ENCODE measurements around the gene PLIN4.
A peak's percentile ranks its signal among the peaks of the same experiment; 100 is the strongest.

The PLIN4 gene

DNA sequence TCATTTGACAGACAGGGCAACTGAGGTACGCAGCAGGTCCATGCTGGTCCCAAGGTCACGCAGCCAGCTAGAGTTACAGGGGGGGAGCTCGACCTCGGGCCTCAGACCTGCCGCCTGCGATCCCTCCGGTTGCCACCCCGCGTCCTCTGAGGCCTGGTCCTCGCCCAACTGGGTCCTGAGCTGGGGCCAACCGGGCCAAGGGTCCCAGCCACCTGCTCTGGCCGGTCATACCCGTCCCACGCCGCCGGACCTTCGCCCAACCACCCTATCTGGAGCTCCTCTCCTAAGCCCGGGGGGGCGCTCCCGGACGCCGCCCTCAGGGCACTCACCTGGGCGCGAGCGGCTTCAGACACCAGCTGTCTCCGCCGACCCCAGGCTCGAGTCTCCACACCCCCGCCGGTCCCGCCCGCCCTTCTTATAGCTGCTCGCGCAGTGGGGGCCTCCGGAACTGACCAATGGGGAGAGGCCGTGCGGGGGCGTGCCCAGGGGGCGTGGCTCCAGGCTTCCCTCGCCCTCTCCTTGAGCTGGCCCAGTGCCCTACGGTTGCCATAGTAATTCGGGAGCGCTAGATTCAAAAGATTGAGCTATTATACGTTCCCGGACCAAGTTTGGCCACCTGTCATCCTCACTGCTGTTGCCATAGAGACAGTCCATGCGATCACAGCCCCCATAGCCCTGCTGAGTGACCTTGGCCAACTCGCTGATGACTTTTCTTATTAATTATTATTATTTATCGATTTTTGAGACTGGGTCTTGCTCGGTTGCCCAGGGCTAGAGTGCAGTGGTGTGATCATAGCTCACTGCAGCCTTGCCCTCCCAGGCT is 16.8 kb upstream of the PLIN4 start, which contains the start of gene PLIN5:
Gene PLIN5 (minus strand): TSS at position 389 of the 823 bp plus-strand sequence. CDS start 1,150 bp downstream, outside the sequence.
- Histone ChIP-seq H3K9me3 (ENCODE audit: control insufficient read depth, insufficient read depth, low read length) (no peaks in the 10 kb centered on the region), H3K27ac (ENCODE audit: low read depth, low read length) (no peak within 1 kb of the TSS), H3F3A (ENCODE audit: control insufficient read depth, insufficient read depth) (no peaks in the 10 kb centered on the region), H3K4me2 (ENCODE audit: low read length) (peak within 1 kb of the TSS; percentile 1), H4K20me1 (ENCODE audit: control insufficient read depth, insufficient read depth, low read depth, low read length) (no peaks in the 10 kb centered on the region), H3K79me2 (ENCODE audit: control insufficient read depth, low read length) (no peaks in the 10 kb centered on the region), H3K4me1 (ENCODE audit: control insufficient read depth, low read length) (peaks cover 18% of the 10 kb centered on the region), H3K9me2 (replicated peaks; ENCODE audit: control insufficient read depth, low read length) (no peaks in the 10 kb centered on the region), H3K4me3 (ENCODE audit: low read length) (peak within 1 kb of the TSS; percentile 2; the same call in 1 of the 2 replicates), H3K36me3 (ENCODE audit: control insufficient read depth, low read length) (no peaks in the 10 kb centered on the region), H3K27me3 (ENCODE audit: control insufficient read depth, low read length) (0 out of 2 replicates have a peak, but pooled peaks cover 2% of the 10 kb centered on the region)
- no peak for TF ChIP-seq EZH2phosphoT487 (IDR thresholded peaks at IDR 0.05; ENCODE audit: borderline replicate concordance, low read length)
- TF ChIP-seq, protein P1, sequence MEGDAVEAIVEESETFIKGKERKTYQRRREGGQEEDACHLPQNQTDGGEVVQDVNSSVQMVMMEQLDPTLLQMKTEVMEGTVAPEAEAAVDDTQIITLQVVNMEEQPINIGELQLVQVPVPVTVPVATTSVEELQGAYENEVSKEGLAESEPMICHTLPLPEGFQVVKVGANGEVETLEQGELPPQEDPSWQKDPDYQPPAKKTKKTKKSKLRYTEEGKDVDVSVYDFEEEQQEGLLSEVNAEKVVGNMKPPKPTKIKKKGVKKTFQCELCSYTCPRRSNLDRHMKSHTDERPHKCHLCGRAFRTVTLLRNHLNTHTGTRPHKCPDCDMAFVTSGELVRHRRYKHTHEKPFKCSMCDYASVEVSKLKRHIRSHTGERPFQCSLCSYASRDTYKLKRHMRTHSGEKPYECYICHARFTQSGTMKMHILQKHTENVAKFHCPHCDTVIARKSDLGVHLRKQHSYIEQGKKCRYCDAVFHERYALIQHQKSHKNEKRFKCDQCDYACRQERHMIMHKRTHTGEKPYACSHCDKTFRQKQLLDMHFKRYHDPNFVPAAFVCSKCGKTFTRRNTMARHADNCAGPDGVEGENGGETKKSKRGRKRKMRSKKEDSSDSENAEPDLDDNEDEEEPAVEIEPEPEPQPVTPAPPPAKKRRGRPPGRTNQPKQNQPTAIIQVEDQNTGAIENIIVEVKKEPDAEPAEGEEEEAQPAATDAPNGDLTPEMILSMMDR (IDR thresholded peaks at IDR 0.05; ENCODE audit: low read depth, low read length, poor library complexity, severe bottlenecking): peak; percentile 17

DNA sequence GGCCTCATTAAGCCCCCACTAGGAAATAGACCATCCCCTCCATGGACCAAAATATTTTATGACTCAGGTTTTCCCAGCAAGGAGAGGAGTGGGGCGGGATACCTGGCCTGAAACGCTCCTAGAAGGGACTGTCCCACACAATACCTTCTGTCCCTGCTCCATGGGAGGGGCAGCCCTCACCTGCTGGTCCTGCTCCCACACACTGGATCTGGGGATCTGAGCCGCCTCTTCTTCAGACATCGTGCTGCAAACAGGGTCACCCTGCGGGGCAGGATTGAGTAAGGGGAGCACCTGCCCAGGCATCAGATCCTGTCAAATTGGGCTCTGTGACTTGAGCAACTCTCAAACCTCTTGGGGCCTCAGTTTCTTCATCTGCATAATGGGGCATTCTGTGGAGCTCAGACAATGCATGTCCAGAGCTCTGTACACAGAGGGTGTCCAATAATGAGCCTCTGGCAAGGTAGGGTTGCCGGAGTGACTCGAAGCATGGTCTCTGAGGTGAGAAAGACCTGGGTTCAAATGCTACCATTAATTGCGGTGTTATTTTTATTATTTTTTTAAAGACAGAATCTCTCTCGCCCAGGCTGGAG is 15.6 kb upstream of the PLIN4 start:
- Histone ChIP-seq H3K79me2 (ENCODE audit: control insufficient read depth, low read length) (no peaks in the 10 kb centered on the region), H3K4me1 (ENCODE audit: control insufficient read depth, low read length) (peaks cover 12% of the 10 kb centered on the region), H3K9me3 (ENCODE audit: control insufficient read depth, insufficient read depth, low read length) (no peaks in the 10 kb centered on the region), H3K4me2 (ENCODE audit: low read length) (no peak overlapping the region), H3F3A (ENCODE audit: control insufficient read depth, insufficient read depth) (no peaks in the 10 kb centered on the region), H3K27ac (ENCODE audit: low read depth, low read length) (no peak overlapping the region), H3K36me3 (ENCODE audit: control insufficient read depth, low read length) (no peaks in the 10 kb centered on the region), H3K27me3 (ENCODE audit: control insufficient read depth, low read length) (0 out of 2 replicates have a peak, but pooled peaks cover 2% of the 10 kb centered on the region), H3K9me2 (replicated peaks; ENCODE audit: control insufficient read depth, low read length) (no peaks in the 10 kb centered on the region), H3K4me3 (ENCODE audit: low read length) (no peak overlapping the region), H4K20me1 (ENCODE audit: control insufficient read depth, insufficient read depth, low read depth, low read length) (no peaks in the 10 kb centered on the region)
- TF ChIP-seq, protein P1 (IDR thresholded peaks at IDR 0.05; ENCODE audit: low read depth, low read length, poor library complexity, severe bottlenecking): no peak
- TF ChIP-seq EZH2phosphoT487 (IDR thresholded peaks at IDR 0.05; ENCODE audit: borderline replicate concordance, low read length): no peak

DNA sequence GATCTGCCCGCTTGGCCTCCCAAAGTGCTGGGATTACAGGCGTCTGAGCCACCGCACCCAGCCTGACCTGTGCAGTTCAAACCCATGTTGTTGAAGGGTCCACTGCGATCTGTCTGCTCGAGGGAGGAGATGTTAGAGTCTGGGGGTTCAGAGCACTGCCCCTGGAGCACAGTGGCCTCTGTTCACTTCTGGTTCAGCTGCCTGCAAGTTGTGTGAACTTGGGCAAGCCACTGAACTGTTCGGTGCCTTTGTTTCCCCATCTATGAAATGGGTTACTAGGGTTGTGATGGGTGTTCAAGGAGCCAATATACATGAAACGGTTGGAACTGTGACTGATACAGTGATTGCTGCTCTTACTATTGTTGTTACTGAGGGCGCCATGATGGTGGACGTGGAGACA is 15.0 kb upstream of the PLIN4 start:
- H3K27ac ChIP-seq (ENCODE audit: low read depth, low read length): no peak overlapping the region
- H3K4me1 ChIP-seq (ENCODE audit: control insufficient read depth, low read length): peaks cover 12% of the 10 kb centered on the region
- 0 out of 2 replicates have a peak, but pooled peaks cover 2% of the 10 kb centered on the region for H3K27me3 ChIP-seq (ENCODE audit: control insufficient read depth, low read length)
- H3F3A ChIP-seq (ENCODE audit: control insufficient read depth, insufficient read depth): no peaks in the 10 kb centered on the region
- no peaks in the 10 kb centered on the region for H3K9me3 ChIP-seq (ENCODE audit: control insufficient read depth, insufficient read depth, low read length)
- no peaks in the 10 kb centered on the region for H3K79me2 ChIP-seq (ENCODE audit: control insufficient read depth, low read length)
- no peak for TF ChIP-seq EZH2phosphoT487 (IDR thresholded peaks at IDR 0.05; ENCODE audit: borderline replicate concordance, low read length)
- TF ChIP-seq, protein P1 (IDR thresholded peaks at IDR 0.05; ENCODE audit: low read depth, low read length, poor library complexity, severe bottlenecking): no peak
- H3K4me2 ChIP-seq (ENCODE audit: low read length): no peak overlapping the region
- no peaks in the 10 kb centered on the region for H3K36me3 ChIP-seq (ENCODE audit: control insufficient read depth, low read length)
- no peak overlapping the region for H3K4me3 ChIP-seq (ENCODE audit: low read length)
- H4K20me1 ChIP-seq (ENCODE audit: control insufficient read depth, insufficient read depth, low read depth, low read length): no peaks in the 10 kb centered on the region
- no peaks in the 10 kb centered on the region for H3K9me2 ChIP-seq (replicated peaks; ENCODE audit: control insufficient read depth, low read length)
